Kasumi-1 (cell line): ENCODE results near the gene E2F3.

Source experiments
- DNase-seq, 2 experiments: peaks; one replicate each; lab custom pipeline; 2025; lab: John Stamatoyannopoulos, UW

E2F3 gene

DNA sequence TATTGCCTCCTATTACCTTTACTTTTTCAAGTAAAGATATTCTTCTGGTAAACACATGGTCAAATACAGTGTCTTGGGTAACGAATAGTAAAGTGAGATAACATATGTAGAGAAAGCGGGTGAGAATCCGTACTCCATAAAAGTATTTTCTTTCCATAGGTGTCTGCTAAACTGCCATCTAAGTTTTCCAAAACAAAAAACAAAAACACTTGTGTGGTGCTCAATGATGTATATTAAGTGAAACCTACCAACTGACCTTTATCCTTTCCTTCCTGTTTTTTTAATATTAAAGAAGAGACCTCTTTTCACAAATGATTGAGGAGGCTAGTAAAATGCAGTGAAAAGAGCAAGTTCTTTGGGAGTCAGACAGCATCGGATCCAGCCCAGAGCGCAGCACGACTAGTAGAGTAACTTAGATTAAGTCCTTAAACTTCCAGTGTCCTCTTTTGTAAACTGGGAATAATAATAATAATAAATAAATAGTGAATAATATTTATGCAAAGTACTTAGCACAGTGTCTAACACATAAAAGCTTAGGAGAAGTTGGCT lies 132.1 kb downstream of the E2F3 start:
- DNase-seq: no peak

DNA sequence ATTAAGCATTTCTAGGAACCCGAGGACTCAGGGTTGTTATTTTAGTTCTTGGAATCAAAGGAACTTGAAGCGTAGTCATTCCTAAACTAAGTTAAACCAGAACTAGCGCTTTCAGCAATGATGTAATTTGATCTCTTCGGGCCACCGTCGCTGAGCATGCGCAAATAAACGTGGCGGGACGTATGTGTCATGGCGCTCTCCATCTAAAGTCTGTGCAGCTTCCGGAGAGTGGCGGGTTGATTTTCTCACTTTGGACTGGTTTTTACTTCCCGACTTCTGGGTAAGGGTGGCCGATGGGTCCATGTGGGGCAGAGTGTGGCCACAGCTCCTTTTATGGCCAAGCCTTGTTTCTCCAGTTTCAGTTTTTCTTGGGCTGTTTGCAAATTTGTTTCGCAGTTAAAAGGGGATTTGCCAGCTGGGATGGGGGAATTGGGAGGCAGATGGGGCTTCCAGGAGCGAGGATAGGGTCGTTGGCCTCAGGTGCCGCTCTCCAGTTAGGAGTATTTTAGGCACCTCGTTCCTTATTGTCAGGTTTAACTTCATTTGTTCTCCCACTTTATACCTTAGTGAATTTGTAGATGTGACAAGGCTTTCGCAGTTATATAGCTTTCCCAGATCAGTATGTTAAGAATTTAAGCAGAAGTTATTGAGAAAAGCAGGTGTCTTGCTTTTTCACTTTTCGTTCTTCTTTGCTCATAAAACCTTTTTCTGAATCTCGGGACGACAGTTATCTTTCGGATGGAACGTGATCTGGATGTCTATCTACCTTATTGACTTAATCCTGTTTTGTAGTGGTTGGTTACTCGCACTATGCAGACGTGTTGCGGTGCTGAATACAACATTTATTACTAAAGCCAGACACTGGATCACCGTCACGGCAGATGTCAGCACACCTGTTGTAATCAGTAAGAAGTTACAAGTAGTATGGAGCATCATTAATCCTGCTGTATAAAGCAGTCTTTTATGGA lies 132.9 kb downstream of the E2F3 start, which contains the start of gene CDKAL1:
Gene CDKAL1 (plus strand): TSS at position 163 of the 968 bp plus-strand sequence. CDS start 11,894 bp downstream, outside the sequence.
- DNase-seq: peak; percentile 90 to 92

DNA sequence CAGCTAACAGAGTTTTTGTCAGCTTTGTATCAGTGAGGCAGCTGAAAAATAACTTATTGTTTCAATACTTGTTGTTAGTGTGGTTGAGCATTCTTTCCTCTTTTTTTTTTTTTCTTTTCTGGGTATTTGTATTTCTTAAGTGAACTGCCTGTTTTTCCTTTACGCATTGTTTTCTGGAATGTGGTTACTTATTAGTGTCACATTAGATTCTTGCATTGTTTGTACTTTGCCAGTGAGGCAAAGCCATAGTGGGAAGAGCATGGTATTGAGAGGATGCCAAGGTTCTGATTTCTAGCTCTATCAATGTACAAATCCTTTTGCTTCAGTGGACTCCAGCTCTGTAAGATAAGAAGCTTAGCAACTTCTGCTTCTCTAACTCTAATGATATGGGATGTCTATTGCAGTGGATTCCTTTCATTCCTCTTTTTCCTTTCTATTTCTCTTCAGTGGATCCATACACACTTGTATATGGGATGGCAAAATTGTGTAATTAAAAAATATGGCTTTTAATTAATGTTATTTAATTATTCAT lies 136.5 kb downstream of the E2F3 start:
- DNase-seq: no peak

- DNase-seq: no peak
Observed at GRCh38 chr6:20538907-20539306, 137.2 kb downstream of the E2F3 start.

GRCh38 chr6:20539387-20539786 lies 137.7 kb downstream of the E2F3 start:
- DNase-seq: no peak

DNA sequence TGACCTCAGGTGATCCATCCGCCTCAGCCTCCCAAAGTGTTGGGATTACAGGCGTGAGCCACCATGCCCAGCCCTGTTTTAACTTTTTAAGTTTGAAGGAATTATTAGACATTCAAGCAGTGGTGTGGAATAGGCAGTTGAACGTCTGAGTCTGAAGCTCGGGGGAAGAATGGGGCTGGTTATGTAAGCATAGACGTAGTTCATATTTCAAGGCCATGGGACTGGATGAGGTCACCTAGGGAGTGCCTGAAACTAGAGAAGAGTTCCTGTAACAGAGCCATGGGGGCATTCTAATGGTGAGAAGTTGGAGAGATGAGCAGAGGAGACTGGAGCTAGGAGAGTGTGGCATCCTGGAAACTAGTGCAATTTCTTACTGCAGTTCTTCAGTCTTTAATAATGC lies 139.0 kb downstream of the E2F3 start:
- no peak for DNase-seq

- DNase-seq: no peak
Observed at GRCh38 chr6:20541382-20541781, 139.7 kb downstream of the E2F3 start.

DNA sequence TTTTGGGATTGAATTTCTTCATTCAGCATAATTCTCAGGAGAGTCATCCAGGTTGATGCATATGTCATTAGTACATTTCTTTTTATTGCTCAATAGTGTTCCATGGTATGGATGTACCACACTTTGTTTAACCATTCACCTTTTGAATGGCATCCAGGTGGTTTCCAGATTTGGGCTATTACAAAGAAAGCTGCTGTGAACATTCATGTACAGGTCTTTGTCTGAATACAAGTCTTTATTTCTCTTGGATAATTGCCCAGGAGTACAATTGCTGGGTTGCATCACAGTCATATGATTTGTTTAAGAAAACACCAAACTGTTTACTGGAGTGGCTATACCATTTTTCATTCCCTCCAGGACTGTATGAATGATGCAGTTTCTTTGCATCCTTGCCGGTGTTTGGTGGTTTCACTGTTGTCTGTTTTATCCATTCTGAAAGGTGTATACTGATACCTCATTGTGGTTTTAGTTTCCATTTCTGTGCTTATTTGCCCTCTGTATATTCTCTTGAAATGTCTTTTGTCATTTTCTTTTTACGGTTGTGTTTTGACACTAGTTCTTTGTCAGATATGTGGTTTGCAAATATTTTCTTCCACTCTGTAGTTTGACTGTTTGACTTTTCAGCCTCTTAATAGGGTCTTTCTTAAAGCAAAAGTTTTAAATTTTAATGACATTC lies 141.4 kb downstream of the E2F3 start:
- no peak for DNase-seq
